GM21717 (cell line): Measurements from ENCODE around the gene PITX3.

ENCODE experiments used
- ATAC-seq: cut with Tn5 transposase; IDR thresholded peaks from one replicate; pipeline ENCODE4 v1.9.1; 2021; ENCODE audit warnings: mild to moderate bottlenecking, moderate library complexity; ENCODE audit not compliant: unreplicated experiment

PITX3 gene

GRCh38 chr10:102241444-102242117 is at the start of gene PITX3:
Gene PITX3 (minus strand): TSS chr10:102241512. CDS start chr10:102232080, 9,432 bp downstream.
- no peak for ATAC-seq

- ATAC-seq, result no peak
These were observed 48.5 kb upstream of the PITX3 start for GRCh38 chr10:102289840-102290239.

GRCh38 chr10:102289356-102289755 is 48.0 kb upstream of the PITX3 start:
- no peak for ATAC-seq

- no peak for ATAC-seq
These were observed 46.7 kb upstream of the PITX3 start for GRCh38 chr10:102287991-102288390.

- ATAC-seq, result no peak
These were observed 46.2 kb upstream of the PITX3 start for GRCh38 chr10:102287538-102287937.

- ATAC-seq, result no peak
These were observed 44.9 kb upstream of the PITX3 start for GRCh38 chr10:102286216-102286615.

GRCh38 chr10:102285133-102285532 is 43.8 kb upstream of the PITX3 start:
- no peak for ATAC-seq

GRCh38 chr10:102284531-102284930 is 43.2 kb upstream of the PITX3 start:
- no peak for ATAC-seq

- no peak for ATAC-seq
These were observed 42.6 kb upstream of the PITX3 start for GRCh38 chr10:102283890-102284289.

- no peak for ATAC-seq
These were observed 42.2 kb upstream of the PITX3 start for GRCh38 chr10:102283488-102283887.

GRCh38 chr10:102281102-102281487 is 39.8 kb upstream of the PITX3 start:
- no peak for ATAC-seq

- ATAC-seq, result no peak
These were observed 39.2 kb upstream of the PITX3 start for GRCh38 chr10:102280397-102281101.

- ATAC-seq, result no peak
These were observed 37.8 kb upstream of the PITX3 start for GRCh38 chr10:102279104-102279503.

GRCh38 chr10:102275343-102275742 is 34.0 kb upstream of the PITX3 start:
- no peak for ATAC-seq

- no peak for ATAC-seq
These were observed 32.8 kb upstream of the PITX3 start for GRCh38 chr10:102274062-102274461.

- no peak for ATAC-seq
These were observed 27.7 kb upstream of the PITX3 start for GRCh38 chr10:102269017-102269416.

GRCh38 chr10:102268375-102268888 is 27.1 kb upstream of the PITX3 start:
- ATAC-seq, result no peak

- ATAC-seq, result no peak
These were observed 26.4 kb upstream of the PITX3 start for GRCh38 chr10:102267748-102268147.

- ATAC-seq, result no peak
These were observed 25.4 kb upstream of the PITX3 start for GRCh38 chr10:102266670-102267069.

- no peak for ATAC-seq
These were observed 23.1 kb upstream of the PITX3 start for GRCh38 chr10:102264371-102264770.

GRCh38 chr10:102262744-102263370 is 21.5 kb upstream of the PITX3 start:
- no peak for ATAC-seq

- ATAC-seq, result no peak
These were observed 20.5 kb upstream of the PITX3 start for GRCh38 chr10:102261842-102262241.
